GM21786 (cell line): ENCODE measurements around the gene PJA2.

Experiments
- ATAC-seq: cut with Tn5 transposase; IDR thresholded peaks from one replicate; pipeline ENCODE4 v1.9.1; 2021; ENCODE audit not compliant: unreplicated experiment

Gene PJA2

DNA sequence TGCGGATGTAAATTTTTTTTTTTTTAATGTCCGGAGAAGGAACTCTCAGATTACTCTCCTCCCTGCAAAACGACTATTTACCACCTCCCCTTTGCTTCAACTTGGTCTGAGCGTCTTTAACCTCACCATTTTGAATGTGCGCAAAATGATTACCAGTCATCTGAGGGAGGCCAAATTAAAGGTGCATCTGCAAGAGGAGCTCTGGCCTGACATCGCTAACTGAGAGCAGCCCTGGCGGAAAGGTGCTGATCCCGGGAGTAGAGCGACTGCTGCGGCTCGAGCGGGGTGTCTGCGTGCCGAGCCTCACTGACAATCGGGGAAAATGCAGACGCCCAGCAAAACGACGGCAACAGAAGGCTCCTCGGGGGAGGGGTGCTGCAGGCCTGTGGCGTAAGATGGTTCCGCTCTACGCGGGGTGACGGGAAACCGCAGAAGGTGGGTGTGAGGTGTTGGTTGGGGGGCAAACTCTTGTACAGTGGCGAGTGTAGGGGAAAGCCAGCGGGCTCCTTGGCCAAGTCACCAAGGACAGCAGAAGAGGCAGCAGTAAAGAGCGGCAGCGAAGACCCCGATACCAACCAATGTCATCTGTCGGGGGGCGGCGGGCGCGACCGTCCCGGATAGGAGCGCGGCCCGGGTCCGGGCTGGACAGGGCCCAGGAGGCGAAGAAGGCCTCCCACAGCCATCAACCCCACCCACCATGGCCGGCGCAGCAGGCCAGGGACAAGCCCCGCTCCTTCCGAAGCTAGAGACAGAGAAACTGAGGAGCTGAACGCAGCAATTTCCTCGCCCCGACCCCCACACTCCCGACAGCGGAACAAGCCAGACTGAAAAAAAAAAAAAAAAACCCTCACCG lies 557 bp downstream of the PJA2 start:
- ATAC-seq, result peak; percentile 18

DNA sequence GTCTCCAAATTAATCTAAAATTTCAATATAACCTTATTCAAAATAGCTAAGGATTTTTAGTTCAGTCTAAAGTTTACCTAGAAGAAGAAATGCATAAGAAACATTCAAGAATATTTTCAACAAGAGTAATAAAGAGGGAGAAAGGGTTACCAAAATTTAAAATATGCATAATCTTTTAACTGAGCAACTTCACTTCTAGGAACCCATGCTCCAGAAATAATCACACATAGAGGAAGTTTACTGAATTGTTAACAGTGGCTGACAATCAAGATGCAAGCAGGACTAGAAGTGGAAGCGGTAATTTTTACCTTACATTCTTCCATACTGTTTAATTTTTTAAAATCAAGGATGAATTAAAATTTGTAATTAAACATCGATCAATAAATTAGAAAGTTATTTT lies 1.9 kb downstream of the PJA2 start:
- no peak for ATAC-seq

DNA sequence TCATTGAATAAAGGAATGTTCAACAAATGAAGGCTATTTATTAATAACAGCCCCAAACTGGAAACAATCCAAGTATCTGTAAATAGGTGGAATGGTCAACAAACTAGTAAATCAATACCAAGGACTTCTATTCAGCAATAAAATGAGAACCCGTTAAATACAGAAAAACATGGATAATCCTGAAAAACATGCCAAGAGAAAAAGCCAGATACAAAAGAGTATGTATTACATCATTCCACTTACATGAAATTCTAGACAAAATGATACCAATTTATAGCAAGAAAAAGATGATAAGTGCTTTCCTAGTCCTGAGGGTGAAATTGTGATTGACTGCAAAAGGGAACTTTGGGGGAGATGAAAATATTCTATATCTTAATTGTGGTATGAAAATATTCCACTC lies 3.1 kb downstream of the PJA2 start:
- ATAC-seq, result no peak

DNA sequence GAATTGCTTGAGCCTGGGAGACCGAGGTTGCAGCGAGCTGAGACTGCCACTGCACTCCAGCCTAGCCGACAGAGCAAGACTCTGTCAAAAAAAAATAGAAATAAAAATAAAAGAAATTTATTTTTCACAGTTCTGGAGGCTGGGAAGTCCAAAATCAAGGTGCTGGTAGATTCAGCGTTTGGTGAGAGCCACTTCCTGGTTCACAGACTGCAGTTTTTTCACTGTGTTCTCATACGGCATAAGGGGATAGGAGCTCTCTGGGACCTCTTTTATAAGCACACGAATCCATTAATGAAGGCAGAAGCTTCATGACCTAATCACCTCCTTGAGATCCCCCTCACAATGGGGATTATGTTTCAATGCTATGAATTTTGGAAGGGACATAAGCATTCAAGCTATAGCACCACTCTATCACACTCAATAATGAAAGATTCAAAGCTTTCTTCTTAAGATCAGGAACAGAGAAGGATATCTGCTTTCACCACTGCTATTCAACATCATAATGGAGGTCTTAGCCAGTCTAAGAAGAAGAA lies 5.3 kb downstream of the PJA2 start:
- no peak for ATAC-seq

DNA sequence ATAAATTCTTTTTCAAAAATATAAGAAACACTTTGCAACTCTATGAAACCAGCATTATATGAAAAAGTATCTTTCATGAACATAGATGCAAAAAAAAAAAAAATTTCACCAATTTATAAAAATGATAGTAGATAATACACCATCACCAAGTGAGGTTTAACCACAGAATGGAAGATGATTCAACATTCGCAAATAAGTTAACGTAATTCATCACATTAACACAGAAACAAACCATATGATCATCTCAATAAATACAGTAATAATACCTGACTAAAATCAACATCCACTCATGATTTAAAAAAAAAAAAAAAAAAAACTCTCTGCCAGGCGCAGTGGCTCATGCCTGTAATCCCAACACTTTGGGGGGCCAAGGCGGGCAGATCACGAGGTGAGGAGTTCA lies 6.3 kb downstream of the PJA2 start:
- no peak for ATAC-seq

DNA sequence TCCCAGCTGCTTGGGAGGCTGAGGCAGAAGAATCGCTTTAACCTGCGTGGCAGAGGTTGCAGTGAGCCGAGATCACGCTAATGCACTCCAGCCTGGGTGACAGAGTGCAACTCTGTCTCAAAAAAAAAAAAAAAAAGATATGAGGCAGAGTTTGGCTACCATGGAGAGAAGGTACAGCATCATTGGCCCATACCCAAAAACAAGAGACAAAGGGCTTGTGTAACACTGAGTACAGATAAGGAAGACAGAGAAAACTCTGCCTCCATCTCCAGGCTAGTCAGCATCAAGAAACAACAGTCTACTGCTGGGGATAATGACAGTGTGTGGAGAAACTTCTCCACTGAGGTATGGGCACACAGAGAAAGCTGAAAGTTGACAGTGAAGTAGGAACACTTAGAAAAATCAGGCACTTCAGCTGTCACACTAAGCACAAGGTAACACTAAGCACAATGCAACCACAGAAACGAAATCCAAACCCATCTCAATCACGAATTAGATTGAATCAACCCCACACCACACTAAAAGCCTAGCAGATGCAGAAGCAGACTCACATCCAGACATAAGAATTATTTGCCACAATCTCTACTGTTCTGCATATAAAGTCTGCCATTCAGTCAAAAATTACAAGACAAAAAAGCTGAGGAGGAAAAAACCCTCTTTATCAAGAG lies 10.5 kb downstream of the PJA2 start:
- ATAC-seq, result no peak

GRCh38 chr5:109396965-109397364 lies 12.8 kb downstream of the PJA2 start:
- ATAC-seq, result no peak

DNA sequence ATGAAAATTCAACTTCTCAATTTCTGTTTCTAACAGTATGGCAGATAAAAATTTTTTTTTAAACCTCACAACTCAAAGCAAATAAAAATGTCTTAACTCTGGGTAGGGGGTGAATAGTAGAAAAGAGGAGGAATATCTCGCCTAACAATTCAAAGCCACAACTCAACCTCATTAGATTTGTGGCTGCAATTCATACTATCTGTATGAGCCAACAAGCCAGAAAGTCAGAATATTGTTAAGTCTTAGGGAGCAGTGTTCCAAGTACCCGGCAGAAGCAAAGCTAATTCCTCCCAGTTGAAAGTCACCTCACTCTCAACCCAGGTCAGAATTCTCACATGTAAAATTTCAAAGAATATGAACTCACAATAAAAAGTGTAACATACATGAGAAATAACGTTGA lies 15.0 kb downstream of the PJA2 start:
- ATAC-seq, result no peak

- ATAC-seq, result no peak
These were observed 19.6 kb downstream of the PJA2 start for GRCh38 chr5:109390188-109390587.

GRCh38 chr5:109388407-109388806 lies 21.4 kb downstream of the PJA2 start:
- no peak for ATAC-seq

- no peak for ATAC-seq
These were observed 22.3 kb downstream of the PJA2 start for GRCh38 chr5:109387408-109387974.

DNA sequence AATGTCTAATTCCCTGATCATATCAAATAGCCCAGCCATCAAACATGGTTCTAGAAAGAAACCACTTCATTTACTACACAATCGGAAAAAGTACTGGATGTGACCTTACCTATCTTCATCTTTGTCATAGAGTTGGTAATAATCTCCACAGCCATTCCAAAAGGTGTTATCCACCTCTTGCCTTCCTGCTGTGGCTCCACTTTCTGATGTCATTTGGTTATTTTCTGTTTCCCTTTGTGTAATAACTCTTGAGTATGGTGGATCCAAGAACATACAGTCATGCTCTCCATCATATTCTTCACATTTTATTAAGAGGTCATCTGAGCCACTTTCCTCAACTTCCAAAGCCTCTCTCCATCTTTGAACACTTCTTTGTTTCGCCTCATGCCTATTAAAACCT lies 31.7 kb downstream of the PJA2 start:
- ATAC-seq, result no peak

DNA sequence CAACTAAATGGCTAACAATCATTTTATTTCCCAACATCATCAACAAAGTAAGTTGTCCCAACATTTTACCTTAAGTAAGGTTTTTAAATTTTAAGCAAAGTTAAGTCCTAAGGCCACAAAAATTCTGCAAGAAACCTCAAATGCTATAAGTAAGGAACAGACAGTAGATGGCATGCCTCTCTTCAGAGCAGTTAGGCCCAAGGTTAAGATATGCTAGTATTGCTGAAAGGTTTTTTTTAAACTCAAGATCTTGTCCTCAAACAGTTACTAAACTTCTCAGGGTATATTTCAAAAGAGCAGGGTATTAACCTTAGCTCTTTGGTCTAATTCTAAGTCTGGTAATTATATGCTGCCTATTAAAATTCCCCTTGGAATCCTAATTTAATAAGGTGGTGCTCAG lies 35.1 kb downstream of the PJA2 start:
- no peak for ATAC-seq

GRCh38 chr5:109373932-109374331 lies 35.8 kb downstream of the PJA2 start:
- no peak for ATAC-seq

DNA sequence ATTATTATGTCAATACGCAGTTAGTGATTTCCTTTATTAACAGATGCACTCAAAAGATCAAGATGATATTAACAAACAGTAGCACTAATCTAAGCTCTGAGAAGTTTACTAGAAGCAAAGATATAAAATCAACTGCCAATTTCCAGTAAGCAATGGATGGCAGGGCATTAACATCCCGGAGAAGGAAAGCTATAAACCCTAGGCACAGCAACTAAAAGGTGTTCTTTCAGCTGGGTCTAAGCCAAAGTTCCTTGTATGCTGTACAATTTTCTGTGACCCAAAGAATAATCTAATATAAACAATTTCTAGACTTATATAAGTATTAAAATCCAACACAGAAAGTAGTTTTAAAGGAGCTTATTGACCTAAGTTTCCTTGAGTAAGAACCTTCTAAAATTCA lies 39.4 kb downstream of the PJA2 start:
- no peak for ATAC-seq

GRCh38 chr5:109365653-109366052 lies 44.1 kb downstream of the PJA2 start:
- ATAC-seq, result no peak

DNA sequence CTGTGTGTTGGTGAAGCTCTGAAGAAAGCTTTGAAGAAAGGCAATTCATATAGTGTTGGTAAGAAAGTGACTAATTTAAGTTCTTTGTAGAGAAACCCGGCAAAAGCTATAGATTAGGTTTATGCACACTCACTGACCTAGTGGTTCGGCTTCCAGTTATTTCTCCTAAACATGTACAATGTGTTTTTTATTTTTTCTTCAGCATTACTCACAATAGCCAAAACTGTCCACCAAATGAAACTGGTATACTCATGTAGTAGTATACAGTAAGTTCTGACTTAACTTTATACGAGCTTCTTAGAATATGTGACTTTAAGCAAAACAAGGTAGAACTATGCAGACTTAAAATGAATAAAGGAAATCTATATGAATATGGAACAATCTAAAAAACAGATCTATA lies 44.8 kb downstream of the PJA2 start:
- ATAC-seq, result no peak

DNA sequence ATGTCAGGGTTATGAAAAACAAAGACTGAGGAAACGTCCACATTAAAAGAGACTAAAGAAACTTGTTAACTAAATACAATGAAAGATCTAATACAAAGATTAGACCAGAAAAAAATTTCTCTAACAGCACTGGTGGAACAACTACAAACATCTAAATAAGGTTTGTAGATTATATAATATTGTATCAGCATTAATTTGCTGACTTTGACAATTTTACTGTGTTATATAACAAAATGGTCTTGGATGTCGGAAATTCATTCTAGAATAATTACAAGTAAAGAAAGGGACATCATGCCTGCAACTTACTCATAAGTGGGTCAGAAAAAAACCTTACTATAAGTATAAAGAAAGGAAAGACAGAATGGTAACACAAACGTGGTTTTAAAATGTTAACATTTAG lies 50.1 kb downstream of the PJA2 start:
- no peak for ATAC-seq

GRCh38 chr5:109357807-109358206 lies 52.0 kb downstream of the PJA2 start:
- ATAC-seq, result no peak

- no peak for ATAC-seq
These were observed 55.0 kb downstream of the PJA2 start for GRCh38 chr5:109354761-109355160.

- no peak for ATAC-seq
These were observed 57.5 kb downstream of the PJA2 start for GRCh38 chr5:109351988-109352864.
